ENCODE data around the gene XPC.

Gene XPC

DNA sequence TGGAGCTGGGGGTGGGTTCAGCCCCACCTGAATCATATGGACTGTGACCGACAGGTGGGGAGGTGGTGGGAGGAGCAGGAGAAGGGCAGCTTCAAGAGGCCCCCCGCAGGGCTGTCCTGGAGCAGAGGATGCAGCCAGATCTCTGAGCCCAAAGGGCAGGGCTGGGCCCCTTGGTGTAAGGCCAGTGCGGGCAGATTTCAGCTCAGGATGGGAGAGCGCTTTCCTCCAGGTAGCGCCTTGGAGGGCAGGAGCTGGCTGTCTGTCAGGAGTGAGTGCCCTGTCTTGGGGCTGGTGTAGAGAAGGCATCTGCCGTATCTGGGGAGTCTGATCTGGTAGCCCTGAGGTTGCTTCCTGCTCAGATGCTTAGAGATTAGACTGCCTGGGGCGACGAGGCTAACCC lies 46.3 kb downstream of the XPC start:
- ChIA-PET CTCF (interaction anchor here (1.1 kb wide), 1 partner anchor 21 kb away, joined by 3 read pairs; no protein-coding TSS in a partner anchor), POLR2A (no interaction called here)
- TF ChIP-seq LEF1 (IDR thresholded peaks at IDR 0.05; ENCODE audit: borderline replicate concordance) = no peak
- TF ChIP-seq TARDBP (IDR thresholded peaks at IDR 0.05) = no peak
- TF ChIP-seq SUZ12 (IDR thresholded peaks at IDR 0.05) = no peak
- TF ChIP-seq ARNT (IDR thresholded peaks at IDR 0.05) = no peak
- TF ChIP-seq FOXK2 (IDR thresholded peaks at IDR 0.05) = no peak
- no peak for TF ChIP-seq ZNF384 (IDR thresholded peaks at IDR 0.05)
- no peak for DNase-seq (ENCODE audit: extremely low spot score)

DNA sequence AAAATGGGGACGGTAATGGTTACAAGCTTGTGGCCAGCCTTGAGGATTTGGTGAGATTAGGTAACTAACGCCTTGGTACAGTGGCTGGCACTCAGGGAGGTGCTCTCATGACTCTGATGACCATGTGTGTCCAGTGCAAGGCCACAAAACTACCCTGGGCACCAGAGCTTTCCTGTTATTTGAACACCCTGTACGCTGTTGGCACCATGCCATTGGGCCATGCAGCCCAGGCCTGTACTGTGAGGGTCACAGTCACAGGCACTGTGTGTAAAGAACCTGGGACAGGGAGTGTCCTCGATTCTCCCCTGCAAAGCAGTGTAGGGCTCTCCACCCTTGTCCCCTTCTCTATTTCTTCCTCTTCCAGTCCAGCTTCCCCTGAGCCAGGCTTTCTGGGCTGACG lies 47.3 kb downstream of the XPC start:
- TF ChIP-seq ARNT (IDR thresholded peaks at IDR 0.05) (no peak), ELF4 (IDR thresholded peaks at IDR 0.05) (no peak), BHLHE40 (IDR thresholded peaks at IDR 0.05; ENCODE audit: borderline replicate concordance) (no peak), FOXA1 (IDR thresholded peaks at IDR 0.05) (no peak), FOXM1 (IDR thresholded peaks at IDR 0.05; ENCODE audit: borderline replicate concordance) (no peak), SUZ12 (IDR thresholded peaks at IDR 0.05) (no peak), CTBP1 (IDR thresholded peaks at IDR 0.05; ENCODE audit: borderline replicate concordance) (no peak), L3MBTL2 (conservative IDR thresholded peaks at IDR 0.05) (no peak), TARDBP (IDR thresholded peaks at IDR 0.05) (no peak), ZNF384 (IDR thresholded peaks at IDR 0.05) (no peak), LEF1 (IDR thresholded peaks at IDR 0.05; ENCODE audit: borderline replicate concordance) (no peak)
- TF ChIP-seq, protein P1, sequence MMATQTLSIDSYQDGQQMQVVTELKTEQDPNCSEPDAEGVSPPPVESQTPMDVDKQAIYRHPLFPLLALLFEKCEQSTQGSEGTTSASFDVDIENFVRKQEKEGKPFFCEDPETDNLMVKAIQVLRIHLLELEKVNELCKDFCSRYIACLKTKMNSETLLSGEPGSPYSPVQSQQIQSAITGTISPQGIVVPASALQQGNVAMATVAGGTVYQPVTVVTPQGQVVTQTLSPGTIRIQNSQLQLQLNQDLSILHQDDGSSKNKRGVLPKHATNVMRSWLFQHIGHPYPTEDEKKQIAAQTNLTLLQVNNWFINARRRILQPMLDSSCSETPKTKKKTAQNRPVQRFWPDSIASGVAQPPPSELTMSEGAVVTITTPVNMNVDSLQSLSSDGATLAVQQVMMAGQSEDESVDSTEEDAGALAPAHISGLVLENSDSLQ (IDR thresholded peaks at IDR 0.05) = no peak
- no peak for DNase-seq (ENCODE audit: extremely low spot score)
- ChIA-PET CTCF (no interaction called here), POLR2A (no interaction called here)

DNA sequence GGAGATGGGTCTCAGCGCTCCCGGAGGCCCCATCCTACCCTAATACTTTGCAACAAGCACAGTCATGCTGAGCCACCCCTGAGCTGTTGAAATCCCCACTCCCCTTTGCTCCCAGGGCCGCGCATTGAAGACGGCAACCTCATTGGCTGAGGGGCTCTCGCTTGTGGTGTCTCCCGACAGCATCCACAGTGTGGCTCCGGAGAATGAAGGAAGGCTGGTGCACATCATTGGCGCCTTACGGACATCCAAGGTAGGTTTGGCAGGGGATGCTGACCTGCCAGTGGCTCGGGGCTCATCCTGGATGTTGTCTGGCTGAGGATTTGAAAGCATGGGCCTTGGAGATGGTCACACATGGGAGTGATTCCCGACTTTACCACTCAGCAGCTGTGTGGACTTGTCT lies 47.7 kb downstream of the XPC start:
- CTCF ChIA-PET = no interaction called here
- TF ChIP-seq, protein P1 (IDR thresholded peaks at IDR 0.05) = no peak
- TF ChIP-seq L3MBTL2 (conservative IDR thresholded peaks at IDR 0.05) (no peak), LEF1 (IDR thresholded peaks at IDR 0.05; ENCODE audit: borderline replicate concordance) (no peak), SUZ12 (IDR thresholded peaks at IDR 0.05) (no peak), CTBP1 (IDR thresholded peaks at IDR 0.05; ENCODE audit: borderline replicate concordance) (no peak), ZNF384 (IDR thresholded peaks at IDR 0.05) (no peak), FOXM1 (IDR thresholded peaks at IDR 0.05; ENCODE audit: borderline replicate concordance) (no peak), HDGF (IDR thresholded peaks at IDR 0.05; ENCODE audit: borderline replicate concordance) (no peak), BHLHE40 (IDR thresholded peaks at IDR 0.05; ENCODE audit: borderline replicate concordance) (no peak), FOXA1 (IDR thresholded peaks at IDR 0.05) (no peak), FOXK2 (IDR thresholded peaks at IDR 0.05) (no peak)

DNA sequence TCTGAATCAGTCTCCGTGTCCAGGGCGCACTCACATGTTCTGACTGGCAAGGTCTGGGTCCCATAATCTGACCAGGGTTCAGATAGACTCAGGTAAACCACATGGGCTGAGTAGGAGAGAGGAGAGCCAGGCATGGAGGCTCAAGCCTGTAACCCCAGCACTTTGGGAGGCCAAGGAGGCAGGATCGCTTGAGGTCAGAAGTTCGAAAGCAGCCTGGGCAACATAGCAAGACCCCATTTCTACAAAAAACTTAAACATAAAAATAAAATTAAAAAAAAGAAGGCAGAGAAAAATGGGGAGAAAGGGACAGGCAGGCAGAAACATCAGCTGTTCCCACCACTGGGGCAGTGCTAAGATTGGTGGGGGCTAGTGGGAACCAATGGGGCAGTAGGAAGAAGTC lies 48.2 kb downstream of the XPC start:
- TF ChIP-seq LEF1 (IDR thresholded peaks at IDR 0.05; ENCODE audit: borderline replicate concordance) (no peak), ZNF384 (IDR thresholded peaks at IDR 0.05) (no peak), FOXK2 (IDR thresholded peaks at IDR 0.05) (no peak), BHLHE40 (IDR thresholded peaks at IDR 0.05; ENCODE audit: borderline replicate concordance) (no peak), NFRKB (IDR thresholded peaks at IDR 0.05) (no peak), L3MBTL2 (conservative IDR thresholded peaks at IDR 0.05) (no peak), FOXA1 (IDR thresholded peaks at IDR 0.05) (no peak), TARDBP (IDR thresholded peaks at IDR 0.05) (no peak)
- POLR2A ChIA-PET = no interaction called here
- CTCF ChIA-PET = no interaction called here
- DNase-seq (ENCODE audit: extremely low spot score) = no peak

More for the DNA sequence above, 47.7 kb downstream of the XPC start:
- POLR2A ChIA-PET = no interaction called here
- DNase-seq (ENCODE audit: extremely low spot score) = no peak

DNA sequence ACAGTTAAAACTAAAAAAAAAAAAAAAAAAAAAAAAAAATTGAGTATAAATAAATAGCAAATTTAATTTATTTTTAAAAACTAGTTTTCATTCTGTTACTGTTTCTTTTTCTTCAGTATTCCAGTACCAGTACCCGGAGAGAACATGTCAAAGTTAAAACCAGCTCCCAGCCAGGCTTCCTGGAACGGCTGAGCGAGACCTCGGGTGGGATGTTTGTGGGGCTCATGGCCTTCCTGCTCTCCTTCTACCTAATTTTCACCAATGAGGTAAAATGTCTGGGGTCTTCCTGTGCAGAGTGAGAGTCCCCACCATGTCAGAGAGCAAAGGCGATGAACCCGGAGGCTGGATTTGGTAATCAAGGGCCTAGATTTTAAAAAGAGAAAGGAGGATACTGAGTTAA lies 49.1 kb downstream of the XPC start:
- ChIA-PET POLR2A (no interaction called here), CTCF (no interaction called here)
- TF ChIP-seq TARDBP (IDR thresholded peaks at IDR 0.05) (no peak), LEF1 (IDR thresholded peaks at IDR 0.05; ENCODE audit: borderline replicate concordance) (no peak), SP1 (IDR thresholded peaks at IDR 0.05) (no peak), ZNF384 (IDR thresholded peaks at IDR 0.05) (no peak), BHLHE40 (IDR thresholded peaks at IDR 0.05; ENCODE audit: borderline replicate concordance) (no peak), FOXA1 (IDR thresholded peaks at IDR 0.05) (no peak), HDGF (IDR thresholded peaks at IDR 0.05; ENCODE audit: borderline replicate concordance) (no peak), NFRKB (IDR thresholded peaks at IDR 0.05) (no peak), ARNT (IDR thresholded peaks at IDR 0.05) (no peak), FOXK2 (IDR thresholded peaks at IDR 0.05) (no peak), FOXM1 (IDR thresholded peaks at IDR 0.05; ENCODE audit: borderline replicate concordance) (no peak), ELF4 (IDR thresholded peaks at IDR 0.05) (no peak), L3MBTL2 (conservative IDR thresholded peaks at IDR 0.05) (no peak), SUZ12 (IDR thresholded peaks at IDR 0.05) (no peak), CTBP1 (IDR thresholded peaks at IDR 0.05; ENCODE audit: borderline replicate concordance) (no peak)
- TF ChIP-seq, protein P1 (IDR thresholded peaks at IDR 0.05) = no peak
- no peak for DNase-seq (ENCODE audit: extremely low spot score)

DNA sequence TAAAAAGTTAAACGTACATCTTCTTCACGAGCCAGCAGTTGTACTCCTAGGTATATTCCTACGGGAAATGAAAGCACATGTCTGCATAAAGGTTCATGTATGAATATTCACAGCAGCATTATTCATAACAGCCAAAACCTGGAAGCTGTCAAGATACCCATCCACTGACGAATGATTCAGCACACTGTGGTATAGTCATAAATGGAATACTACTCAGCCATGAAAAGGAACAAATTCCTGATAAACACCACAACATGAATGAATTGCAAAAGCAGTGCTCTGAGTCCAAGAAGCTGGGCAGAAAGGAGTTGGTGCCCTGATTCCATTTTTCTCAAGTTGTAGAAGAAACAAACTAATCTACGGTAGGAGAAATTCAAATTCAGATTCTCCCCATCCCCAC lies 49.7 kb downstream of the XPC start:
- DNase-seq (ENCODE audit: extremely low spot score) = no peak
- TF ChIP-seq BHLHE40 (IDR thresholded peaks at IDR 0.05; ENCODE audit: borderline replicate concordance) (no peak), NFRKB (IDR thresholded peaks at IDR 0.05) (no peak), LEF1 (IDR thresholded peaks at IDR 0.05; ENCODE audit: borderline replicate concordance) (no peak), TARDBP (IDR thresholded peaks at IDR 0.05) (no peak), SUZ12 (IDR thresholded peaks at IDR 0.05) (no peak), ARNT (IDR thresholded peaks at IDR 0.05) (no peak), FOXM1 (IDR thresholded peaks at IDR 0.05; ENCODE audit: borderline replicate concordance) (no peak), L3MBTL2 (conservative IDR thresholded peaks at IDR 0.05) (no peak), FOXA1 (IDR thresholded peaks at IDR 0.05) (no peak), HDGF (IDR thresholded peaks at IDR 0.05; ENCODE audit: borderline replicate concordance) (no peak), ELF4 (IDR thresholded peaks at IDR 0.05) (no peak), FOXK2 (IDR thresholded peaks at IDR 0.05) (no peak), CTBP1 (IDR thresholded peaks at IDR 0.05; ENCODE audit: borderline replicate concordance) (no peak)
- ChIA-PET CTCF (no interaction called here), POLR2A (no interaction called here)

All from HEK293T (cell line).